GM18517 (cell line): ENCODE data around the gene TYSND1.
"Not testable (repeated sequence)": the region's sequence is repeated elsewhere in the genome, so short reads cannot be mapped to it uniquely, and the experiment has no call there.

ENCODE experiments used
- ATAC-seq: cut with Tn5 transposase; IDR thresholded peaks from one replicate; pipeline ENCODE4 v1.9.1; 2021; ENCODE audit warnings: mild to moderate bottlenecking, moderate library complexity; ENCODE audit not compliant: unreplicated experiment

TYSND1 gene, protein sequence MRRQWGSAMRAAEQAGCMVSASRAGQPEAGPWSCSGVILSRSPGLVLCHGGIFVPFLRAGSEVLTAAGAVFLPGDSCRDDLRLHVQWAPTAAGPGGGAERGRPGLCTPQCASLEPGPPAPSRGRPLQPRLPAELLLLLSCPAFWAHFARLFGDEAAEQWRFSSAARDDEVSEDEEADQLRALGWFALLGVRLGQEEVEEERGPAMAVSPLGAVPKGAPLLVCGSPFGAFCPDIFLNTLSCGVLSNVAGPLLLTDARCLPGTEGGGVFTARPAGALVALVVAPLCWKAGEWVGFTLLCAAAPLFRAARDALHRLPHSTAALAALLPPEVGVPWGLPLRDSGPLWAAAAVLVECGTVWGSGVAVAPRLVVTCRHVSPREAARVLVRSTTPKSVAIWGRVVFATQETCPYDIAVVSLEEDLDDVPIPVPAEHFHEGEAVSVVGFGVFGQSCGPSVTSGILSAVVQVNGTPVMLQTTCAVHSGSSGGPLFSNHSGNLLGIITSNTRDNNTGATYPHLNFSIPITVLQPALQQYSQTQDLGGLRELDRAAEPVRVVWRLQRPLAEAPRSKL

DNA sequence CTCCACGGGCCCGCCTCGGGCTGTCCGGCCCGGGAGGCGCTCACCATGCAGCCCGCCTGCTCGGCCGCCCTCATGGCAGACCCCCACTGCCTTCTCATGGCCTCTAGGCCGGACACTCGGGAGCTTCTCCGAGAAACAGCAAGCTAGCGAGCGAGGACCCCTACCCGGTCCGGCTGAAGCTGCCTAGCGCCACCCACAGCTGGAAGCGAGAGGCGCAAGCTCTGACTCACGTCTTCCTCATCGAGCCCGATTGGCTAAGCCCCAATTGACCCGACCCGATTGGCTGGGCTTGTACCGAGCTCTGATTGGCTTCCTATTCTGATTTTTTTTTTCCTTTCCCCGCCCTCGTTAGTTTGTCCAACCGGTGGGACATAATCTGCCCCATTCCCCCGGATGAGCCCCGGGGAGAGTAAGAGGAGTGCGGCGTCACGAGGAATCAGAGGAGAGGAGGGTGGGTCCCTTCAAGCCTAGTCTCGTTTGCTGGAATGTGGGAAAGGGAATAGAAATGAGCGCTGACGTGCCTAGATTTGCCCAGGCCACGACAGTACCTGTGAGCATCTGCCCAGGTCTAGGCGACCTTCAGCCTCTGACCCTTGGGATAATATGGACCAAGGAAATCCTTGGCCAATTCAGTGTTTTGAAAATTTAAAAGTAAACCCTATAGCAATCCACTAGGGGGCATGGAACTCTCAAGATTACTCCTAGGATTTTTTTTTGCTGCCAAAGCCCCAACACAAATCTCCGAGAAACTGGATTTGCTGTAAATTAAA lies at the start of gene TYSND1:
TYSND1 (minus strand) TSS at position 212 of the 770 bp plus-strand sequence; CDS start at position 98, 114 bp downstream.
- ATAC-seq, result peak; percentile 85

DNA sequence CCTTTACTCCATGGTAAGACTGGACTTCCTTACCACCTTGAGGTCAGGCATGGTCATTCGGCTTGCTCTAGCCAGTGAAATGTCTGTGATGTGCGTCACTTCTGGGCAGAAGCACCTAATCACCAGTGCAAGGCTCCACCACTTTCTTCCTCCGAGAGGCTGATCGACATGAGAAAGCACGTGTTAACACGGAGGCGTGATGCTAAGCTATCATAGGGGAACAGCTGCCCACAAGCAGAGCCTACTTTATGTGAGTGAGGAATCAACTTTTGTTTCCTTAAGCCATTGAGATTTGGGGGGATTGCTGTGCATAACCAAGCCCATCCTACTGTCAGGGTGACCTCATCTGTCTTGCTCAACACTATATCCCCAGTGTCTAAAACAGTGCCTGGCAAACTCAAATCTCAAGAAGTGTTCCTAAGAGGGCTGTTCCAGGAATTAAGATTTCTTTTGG lies 46.9 kb upstream of the TYSND1 start:
- no peak for ATAC-seq

DNA sequence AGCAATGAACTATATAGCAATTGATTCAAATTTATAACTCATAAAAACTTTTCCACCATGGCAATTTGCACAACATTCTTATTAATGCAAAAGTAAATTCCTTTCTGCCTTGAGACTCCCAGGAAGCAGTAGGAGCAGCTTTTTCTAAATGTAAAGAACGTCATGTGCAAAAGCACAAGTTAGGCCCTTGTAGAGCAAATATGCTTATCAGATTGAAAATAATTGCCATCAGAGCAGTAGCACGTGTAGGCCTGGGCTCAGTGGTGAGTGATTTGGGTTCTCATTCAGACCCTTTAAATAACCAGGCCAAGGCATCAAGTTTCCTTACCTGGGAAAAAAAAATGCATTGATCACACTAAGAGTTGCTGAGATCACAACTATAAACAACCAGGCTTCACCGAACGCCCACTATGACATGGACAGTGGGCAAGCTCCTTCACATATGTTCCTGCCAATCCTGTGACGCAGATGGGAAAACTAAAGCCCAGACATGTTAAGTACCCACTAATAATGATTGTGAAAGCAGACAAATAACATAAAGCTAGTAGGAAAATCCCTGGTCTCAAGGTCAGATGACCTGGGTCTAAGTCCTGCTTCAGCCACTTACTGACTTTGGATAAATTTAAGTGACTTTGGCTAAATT lies 45.9 kb upstream of the TYSND1 start:
- ATAC-seq, result no peak

DNA sequence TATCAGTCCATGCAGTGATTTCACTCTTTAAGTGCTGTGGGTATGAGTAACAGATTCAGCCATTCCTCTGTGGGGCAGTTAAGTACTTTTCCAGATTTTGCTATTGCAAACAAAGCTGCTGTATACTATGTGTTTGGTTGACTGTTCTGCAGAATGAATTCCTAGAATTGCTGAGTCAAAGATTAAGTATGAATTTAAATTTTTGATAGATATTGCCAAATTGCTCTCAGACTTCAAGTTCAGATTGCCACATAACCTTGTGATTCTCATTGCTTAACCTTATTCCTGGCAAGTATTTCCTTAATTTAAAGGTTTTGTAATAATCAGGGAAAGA lies 45.4 kb upstream of the TYSND1 start:
- ATAC-seq, result no peak

DNA sequence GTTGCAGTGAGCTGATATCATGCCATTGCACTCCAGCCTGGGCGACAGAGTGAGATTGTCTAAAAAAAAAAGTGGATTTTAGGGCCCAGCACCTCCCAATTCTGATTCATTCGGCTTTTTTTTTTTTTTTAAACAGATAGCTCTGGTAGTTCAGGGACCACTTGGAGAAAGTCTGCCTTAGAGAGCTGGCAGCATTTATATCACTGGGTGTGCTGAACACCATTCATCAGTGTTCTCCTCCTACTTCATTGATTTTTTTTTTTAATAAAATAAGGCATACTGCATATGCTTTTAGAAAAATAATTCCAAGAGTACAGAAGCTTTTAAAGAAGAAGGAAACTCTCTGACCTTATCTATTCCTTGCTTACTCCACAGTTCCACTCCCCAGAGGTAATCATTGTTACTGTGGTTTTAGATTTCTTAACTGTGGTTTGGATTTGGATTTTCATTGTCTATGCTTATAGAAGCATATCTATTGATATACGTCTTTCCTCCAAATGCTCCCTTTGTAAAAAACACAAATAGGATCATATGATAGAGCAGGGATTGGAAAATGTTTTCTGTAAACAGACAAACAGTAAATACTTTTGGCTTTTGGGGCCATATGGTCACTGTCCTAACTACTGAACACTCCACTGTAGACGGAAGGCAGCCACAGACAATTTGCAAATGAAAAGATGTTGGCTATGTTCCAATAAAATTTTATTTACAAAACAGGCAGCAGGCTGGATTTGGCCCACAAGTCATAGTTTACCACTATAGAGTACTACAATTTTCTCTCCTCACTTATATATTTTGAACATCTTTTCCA lies 44.9 kb upstream of the TYSND1 start:
- ATAC-seq, result no peak

DNA sequence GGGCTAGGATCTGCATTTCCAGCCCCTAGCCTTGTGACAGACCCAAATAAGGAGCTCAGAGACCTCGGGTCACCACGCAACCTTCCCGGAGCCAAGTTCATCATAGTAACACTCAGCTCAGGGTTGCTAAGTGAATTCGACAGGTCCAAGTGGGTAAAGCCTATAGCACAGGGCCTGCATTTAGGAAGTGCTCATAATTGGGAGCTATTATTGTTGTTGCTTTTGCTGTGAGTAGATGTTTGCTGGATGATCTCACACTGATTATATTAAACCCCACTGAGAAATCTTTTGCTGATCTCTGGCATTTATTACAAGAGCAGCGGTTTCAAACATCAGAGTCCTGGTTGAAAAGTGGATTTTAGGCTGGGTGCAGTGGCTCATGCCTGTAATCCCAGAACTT lies 44.1 kb upstream of the TYSND1 start:
- no peak for ATAC-seq

DNA sequence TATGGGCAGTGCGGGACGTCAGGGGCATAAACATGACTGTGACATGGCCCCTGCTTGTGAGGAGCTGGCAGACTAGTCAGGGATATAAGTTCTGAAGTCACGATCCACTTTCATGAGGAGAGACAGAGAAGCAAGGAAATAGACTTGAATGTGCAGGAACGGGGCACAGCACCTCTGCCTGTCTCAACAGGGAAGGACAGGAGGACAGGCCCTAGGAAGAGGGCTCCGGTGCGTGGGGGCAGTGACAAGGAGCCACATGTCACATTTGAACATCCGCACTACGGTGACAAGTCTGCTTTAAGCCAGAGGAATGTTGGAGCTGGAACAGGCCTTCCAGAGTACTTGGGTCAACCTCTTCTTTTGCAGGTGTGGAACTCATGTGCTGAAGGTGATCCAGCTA lies 43.6 kb upstream of the TYSND1 start:
- no peak for ATAC-seq

DNA sequence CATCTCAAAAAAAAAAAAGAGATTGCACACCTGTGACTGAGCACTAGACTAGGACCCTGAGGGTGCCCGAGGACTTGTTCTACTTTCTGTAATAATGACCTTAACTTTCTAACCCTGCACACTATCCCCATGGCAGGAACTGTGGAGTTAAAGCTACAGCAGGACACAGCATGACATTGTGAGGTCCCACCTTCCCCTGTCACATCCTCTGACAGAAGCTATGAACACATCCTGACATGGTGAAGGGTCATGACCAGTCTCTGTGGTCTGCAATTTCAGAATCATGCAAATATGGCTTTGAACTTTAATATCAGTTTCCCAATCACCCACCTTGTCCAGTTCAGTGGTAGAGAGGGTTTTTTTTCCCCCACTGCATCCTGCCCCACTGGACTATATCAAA lies 42.3 kb upstream of the TYSND1 start:
- ATAC-seq, result no peak

DNA sequence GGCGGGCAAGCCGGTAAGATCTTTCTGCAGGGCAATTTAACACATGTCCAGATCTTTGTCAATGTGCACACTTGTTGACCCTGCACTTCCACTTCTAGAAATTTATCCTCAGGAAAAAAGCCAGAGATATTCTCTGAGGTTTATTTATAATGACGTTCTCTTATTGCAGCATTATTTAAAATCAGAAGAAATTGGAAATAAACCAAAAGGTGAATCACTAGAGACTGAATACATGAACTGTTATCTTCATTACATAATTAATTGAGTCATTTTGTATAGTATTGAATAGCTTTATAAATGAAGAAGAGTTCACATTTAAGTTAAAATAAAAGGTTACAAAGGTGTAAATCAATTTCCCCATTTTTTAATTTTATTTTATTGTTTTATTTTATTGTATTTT lies 40.1 kb upstream of the TYSND1 start:
- no peak for ATAC-seq

DNA sequence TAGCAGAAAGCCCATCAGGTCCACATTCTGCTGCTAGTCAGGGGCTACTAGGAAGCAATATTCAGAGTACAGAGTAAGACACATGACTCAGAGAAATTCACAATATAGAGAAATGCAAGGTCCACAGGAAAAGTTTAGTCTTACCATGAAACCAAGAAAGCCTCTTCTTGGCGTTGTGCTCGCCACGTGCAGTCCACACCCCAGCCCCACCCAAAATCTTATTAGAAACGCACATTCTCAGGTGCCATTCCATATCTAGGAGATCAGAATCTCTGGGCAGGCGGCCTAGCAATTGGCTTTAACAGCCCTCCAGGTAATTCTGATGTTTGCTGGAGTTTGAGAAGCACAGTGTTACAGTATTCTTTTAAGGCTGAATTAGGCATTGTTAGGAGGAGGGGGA lies 39.6 kb upstream of the TYSND1 start:
- no peak for ATAC-seq

DNA sequence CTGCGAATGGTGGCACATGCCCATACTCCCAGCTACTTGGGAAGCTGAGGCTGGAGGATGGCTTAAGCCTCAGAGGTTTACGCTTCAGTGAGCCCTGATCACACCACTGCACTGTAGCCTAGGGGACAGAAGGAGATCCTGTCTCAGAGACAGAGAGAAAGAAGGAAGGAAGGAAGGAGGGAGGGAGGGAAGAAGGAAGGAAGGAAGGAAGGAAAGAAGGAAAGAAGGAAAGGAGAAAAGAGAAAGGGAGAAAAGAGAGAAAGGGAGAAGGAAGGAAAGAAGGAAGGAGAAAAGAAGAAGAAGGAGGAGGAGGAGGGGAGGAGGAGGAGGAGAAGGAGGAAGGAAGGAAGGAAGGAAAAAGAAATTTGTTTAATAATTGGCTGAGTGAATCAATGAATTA lies 36.8 kb upstream of the TYSND1 start:
- ATAC-seq, result no peak

DNA sequence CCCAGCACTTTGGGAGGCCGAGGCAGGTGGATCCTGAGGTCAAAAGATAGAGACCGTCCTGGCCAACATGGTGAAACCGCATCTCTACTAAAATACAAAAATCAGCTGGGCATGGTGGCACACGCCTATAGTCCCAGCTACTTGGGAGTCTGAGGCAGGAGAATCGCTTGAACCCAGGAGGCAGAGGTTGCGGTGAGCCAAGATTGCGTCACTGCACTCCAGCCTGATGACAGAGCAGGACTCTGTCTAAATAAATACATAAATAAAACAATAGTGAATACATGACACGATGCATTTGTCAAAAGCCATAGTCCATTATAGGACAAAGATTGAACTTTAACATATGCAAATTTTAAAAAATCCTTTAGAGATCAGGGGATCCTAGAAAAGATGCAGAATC lies 32.7 kb upstream of the TYSND1 start:
- not testable (repeated sequence) for ATAC-seq

DNA sequence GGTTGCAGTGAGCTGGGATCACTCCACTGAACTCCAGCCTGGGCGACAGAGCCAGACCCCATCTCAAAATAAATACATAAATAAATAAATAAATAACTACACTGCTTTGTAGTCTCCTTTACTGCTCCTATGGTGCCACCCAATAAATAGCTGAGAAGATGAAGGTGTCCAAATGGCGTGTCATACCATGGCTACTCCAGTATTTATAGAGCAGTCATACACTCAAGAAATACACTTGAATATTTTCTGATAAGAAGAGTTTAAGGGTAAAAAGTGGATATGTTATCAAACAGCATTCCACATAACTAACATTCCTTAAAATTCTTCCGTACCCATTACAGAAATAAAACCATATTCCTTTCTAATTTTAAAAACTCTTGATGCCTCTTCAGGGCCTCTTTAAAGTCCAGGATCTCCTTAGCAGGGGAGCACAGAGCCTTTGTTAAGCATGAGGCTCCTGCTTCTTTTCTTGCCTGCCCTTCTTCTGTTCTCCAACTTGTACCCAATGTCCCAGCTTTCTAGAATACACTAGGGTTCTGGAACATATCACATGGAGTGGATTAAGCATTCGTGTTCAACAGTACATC lies 31.7 kb upstream of the TYSND1 start:
- ATAC-seq, result no peak

DNA sequence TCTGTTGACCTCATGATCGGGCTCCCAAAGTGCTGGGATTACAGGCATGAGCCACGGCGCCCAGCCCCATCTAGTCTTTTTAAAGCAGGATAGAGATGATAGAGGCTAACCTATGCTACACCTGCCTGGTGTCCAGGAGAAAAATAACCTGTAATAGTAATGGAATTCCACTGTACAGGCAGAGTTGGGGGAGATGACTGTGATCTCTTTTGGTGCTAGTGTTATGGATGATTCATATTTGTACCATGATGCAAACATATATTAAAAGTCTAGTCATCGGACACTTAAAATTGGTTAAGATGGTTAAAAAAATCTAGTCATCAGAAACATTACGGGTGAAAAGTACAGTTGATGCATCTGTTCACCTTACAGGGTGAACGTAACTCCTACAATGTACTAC lies 29.9 kb upstream of the TYSND1 start:
- ATAC-seq, result no peak

DNA sequence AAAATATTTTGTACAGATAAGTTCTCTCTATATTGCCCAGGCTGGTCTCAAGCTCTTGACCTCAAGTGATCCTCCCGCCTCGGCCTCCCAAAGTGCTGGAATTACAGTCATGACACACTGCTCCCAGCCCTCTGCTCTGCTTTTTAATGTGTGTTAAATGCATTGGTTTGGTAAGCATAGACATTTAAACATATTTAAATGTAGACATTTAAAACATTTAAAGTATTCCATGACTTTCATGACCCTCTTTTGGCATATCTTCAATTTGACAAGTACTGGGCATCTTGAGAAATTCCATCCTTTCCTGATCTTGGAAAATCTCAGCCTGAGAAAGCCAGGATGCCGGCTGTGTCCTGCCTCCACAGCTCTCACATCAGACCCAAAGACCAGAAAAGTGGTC lies 29.0 kb upstream of the TYSND1 start:
- no peak for ATAC-seq

DNA sequence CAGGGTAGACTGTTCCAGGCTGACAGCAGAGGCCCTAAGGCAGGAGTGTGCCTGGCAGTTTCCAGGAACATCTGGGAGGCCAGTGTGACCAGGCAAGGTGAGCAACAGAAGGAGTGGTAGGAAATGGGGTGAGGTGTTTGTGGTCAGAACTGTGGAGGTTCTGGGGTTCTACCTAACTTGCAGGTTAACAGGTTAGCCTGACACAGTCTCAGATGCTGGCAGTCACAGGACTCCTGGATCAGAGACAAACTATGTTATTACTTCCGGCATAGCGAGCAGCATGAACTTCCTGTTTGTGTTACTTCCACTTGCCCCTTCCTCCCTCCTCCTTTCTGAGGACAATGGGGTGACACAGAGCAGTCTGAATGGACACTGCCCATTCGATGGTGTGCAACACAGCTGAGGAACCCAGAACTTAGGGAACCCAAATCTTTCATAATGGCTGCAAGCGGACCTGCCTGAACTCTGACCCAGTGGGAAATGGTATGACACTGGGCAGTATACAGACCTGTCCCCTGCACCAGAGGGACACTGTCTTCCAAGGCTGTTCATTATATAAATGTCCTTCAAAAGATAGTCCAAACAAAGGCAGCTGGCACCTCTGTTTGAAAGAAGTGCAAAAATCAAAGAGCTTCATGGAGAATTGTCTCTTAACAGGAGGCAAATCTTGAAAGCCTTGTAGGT lies 27.7 kb upstream of the TYSND1 start:
- ATAC-seq, result no peak

DNA sequence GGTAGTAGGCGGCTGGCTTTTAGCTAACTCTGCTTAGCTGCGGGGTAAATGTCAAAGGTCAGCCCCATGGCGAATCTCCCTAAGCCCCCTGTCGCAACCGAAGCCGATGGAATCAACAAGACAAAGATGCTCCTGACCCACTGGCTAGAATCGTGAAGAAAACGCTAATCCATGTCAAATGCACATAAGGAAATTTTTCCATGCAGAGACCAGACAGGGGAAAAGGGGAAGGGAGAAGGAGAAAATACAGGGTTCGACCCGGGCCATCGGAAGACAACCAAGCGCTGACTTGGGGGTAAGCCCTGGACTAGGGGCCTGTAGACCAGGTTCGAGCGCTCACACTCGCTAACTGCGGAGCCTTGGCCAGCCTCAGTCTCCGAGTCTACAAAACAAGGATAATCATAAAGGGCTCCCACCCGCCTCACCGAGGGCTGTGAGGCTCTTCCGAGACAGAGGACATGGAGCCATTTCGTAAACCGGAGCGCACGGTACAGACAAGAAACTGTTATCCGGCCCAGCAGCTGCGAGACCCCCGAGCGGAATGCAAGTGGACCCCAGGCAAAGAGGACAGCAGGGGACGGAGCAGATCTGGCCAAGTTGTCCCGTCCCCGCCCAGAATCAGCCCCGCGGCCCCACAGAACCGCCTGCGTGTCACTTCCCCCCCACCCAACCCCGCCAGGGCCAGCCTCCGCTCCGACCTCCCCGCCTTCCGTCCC lies 23.3 kb upstream of the TYSND1 start:
- no peak for ATAC-seq

DNA sequence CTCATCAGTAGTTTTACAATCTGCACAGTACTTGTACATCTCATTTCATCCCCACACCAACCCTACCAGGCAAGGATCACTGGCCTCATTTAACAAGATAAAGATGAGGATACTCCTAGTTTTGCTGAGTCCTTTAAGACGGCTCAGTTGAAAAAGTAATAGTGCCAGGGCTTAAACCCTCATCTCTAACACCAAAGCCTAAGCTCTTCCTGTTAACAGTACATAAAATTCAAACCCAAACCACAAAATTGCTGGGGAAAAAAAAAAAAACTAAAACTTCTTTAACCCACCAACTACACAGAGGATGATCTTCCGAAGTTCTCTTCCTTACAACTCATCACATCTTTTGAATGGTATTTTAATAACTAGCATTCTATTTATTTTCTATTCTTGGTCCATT lies 22.5 kb upstream of the TYSND1 start:
- no peak for ATAC-seq

DNA sequence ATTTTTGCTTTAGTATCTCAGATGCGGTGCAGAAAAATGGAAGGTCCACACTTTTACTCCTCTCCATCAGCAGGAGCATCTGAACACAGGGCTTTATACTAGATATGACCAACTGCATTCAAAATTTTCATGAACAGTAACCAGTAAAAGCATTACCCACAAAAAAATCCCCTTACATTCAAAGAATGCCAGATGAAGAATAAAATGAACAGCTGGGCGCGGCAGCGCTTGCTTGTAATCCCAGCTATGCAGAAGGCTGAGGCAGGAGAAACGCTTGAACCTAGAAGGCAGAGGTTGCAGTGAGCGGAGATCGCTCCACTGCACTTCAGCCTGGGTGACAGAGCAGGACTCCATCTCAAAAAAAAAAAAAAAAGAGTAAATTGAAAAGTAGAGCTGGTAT lies 20.7 kb upstream of the TYSND1 start:
- ATAC-seq, result no peak
